Measurements from ENCODE around the gene SCAMP1.

DNA sequence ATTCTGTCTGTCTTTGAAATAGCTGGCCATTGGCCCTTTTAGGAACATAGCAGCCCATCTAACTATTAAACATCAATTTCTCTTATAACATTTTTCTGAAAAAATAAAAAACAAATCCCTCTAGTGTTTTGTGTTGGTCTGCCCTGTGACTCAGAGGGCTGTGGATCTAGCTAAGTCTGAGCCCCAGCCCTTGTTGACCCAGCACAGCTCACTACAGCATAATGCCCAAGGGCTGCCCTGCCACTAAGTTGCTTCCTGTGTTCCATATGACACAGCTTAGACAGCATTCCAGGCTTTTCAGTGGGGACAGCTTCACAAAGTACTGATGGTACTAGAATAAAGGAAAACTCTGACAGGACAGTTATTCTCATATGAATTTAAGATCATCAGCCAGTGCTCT lies 136.0 kb downstream of the SCAMP1 start:
- TF ChIP-seq EP300 (IDR thresholded peaks at IDR 0.05): no peak
- TF ChIP-seq POLR2A (IDR thresholded peaks at IDR 0.05): no peak
- TF ChIP-seq, protein P1, sequence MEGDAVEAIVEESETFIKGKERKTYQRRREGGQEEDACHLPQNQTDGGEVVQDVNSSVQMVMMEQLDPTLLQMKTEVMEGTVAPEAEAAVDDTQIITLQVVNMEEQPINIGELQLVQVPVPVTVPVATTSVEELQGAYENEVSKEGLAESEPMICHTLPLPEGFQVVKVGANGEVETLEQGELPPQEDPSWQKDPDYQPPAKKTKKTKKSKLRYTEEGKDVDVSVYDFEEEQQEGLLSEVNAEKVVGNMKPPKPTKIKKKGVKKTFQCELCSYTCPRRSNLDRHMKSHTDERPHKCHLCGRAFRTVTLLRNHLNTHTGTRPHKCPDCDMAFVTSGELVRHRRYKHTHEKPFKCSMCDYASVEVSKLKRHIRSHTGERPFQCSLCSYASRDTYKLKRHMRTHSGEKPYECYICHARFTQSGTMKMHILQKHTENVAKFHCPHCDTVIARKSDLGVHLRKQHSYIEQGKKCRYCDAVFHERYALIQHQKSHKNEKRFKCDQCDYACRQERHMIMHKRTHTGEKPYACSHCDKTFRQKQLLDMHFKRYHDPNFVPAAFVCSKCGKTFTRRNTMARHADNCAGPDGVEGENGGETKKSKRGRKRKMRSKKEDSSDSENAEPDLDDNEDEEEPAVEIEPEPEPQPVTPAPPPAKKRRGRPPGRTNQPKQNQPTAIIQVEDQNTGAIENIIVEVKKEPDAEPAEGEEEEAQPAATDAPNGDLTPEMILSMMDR (IDR thresholded peaks at IDR 0.05): no peak
